Measurements from ENCODE around the gene ELMO1. TPM values are rescaled to one million over a fixed set of nuclear protein-coding genes. Genes with fewer than 3 reads are reported as not detected.

Gene ELMO1
- polyA plus RNA-seq, 1 experiment: not detected

DNA sequence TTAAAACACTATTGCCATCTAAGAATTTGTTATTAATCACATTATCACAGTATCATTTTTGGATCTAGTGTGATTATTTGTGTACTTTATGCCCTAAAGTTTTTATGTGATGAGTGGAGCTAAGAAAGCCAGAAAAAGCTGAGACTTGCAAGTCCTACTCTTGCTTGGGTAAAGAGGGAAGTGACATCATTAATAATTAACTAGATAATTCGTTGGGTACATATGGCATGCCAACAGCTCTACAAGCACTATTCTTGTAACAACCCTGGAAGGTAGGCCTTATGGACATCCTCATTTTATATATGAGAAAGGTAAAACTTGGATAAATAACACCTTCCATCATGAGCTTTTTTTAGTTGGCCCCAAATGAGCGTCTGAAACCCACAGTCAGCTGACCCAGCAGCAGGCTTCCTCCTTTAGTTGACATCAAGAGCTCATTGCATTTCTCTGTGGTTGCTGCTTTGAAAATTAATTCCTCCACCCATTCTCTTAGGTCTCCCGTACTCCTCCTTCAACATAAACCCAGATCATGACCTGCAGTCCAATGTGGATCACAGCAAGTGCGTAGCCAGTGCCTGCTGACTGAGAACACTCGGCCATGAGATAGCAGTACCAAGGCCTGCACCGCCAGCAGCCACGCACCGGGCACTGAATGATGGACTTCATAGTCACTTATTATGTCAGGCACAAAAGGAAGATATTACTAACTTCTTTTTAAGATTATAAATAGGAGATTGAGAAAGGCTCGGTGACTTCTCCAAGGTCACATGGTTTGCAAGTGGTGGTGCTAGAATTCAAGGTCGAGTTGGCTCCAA lies 432.4 kb downstream of the ELMO1 start:
- Histone ChIP-seq H3K36me3 (ENCODE audit: control insufficient read depth, insufficient read depth, low read length) (no peaks in the 10 kb centered on the region), H3K27me3 (ENCODE audit: control insufficient read depth, insufficient read depth, low read length) (no peaks in the 10 kb centered on the region), H3K4me3 (ENCODE audit: low read depth, low read length) (no peak overlapping the region)
- no peak for DNase-seq (ENCODE audit: low read depth)
- ChIA-PET CTCF (interaction anchor here (2.4 kb wide), 1 partner anchor 30 kb away, joined by 7 read pairs; no protein-coding TSS in a partner anchor), POLR2A (no interaction called here)
- TF ChIP-seq, protein P1, sequence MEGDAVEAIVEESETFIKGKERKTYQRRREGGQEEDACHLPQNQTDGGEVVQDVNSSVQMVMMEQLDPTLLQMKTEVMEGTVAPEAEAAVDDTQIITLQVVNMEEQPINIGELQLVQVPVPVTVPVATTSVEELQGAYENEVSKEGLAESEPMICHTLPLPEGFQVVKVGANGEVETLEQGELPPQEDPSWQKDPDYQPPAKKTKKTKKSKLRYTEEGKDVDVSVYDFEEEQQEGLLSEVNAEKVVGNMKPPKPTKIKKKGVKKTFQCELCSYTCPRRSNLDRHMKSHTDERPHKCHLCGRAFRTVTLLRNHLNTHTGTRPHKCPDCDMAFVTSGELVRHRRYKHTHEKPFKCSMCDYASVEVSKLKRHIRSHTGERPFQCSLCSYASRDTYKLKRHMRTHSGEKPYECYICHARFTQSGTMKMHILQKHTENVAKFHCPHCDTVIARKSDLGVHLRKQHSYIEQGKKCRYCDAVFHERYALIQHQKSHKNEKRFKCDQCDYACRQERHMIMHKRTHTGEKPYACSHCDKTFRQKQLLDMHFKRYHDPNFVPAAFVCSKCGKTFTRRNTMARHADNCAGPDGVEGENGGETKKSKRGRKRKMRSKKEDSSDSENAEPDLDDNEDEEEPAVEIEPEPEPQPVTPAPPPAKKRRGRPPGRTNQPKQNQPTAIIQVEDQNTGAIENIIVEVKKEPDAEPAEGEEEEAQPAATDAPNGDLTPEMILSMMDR (IDR thresholded peaks at IDR 0.05; ENCODE audit: insufficient read depth, low read depth, low read length): no peak

DNA sequence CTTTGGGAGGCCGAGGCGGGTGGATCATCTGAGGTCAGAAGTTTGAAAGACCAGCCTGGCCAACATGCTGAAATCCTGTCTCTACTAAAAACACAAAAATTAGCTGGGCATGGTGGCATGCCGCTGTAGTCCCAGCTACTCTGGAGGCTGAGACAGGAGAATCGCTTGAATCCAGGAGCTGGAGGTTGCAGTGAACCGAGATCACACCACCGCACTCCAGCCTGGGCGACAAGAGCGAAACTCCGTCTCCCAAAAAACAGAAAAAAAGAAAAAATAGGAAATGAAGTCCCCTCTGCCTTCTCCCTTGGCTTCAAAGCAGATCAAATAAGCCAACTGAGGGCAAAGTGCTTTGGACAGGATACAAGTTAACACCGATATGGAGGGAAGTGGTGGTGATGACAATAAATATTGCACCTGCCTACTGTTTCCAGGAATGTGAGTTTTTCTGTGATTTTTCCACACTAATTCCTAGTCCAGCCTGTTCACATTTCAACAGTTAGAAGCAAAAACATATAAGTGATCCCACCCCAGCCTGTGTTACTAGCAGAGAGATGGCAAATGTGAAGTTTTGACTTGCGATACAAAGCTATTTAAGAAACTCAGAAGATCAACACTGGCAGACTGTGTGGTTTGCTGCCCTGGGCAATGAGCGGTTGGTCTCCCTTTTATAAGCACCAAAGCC lies 433.2 kb downstream of the ELMO1 start:
- ChIA-PET POLR2A (no interaction called here), CTCF (no interaction called here)
- Histone ChIP-seq H3K4me3 (ENCODE audit: low read depth, low read length) (no peak overlapping the region), H3K36me3 (ENCODE audit: control insufficient read depth, insufficient read depth, low read length) (no peaks in the 10 kb centered on the region), H3K27me3 (ENCODE audit: control insufficient read depth, insufficient read depth, low read length) (no peaks in the 10 kb centered on the region)
- TF ChIP-seq, protein P1 (IDR thresholded peaks at IDR 0.05; ENCODE audit: insufficient read depth, low read depth, low read length): no peak
- no peak for DNase-seq (ENCODE audit: low read depth)

DNA sequence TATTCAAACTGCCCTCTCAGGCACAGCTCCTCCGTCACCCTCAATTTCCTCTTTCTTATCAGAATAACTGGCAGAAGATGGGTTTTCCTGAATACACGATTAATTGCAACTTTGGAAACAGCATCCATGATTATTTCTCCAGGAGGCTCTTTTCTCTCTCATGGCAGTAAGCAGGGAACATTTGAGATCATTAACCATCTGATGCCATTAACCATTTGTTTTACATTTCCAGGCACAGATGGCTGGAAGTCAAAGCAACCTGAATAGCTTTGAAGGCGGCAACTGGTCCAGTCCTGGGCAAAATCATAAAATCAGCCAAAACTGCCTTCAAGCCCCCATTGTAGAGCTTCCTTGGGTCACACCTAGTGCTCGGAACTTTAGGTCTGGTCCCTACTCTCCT lies 434.9 kb downstream of the ELMO1 start:
- no peaks in the 10 kb centered on the region for H3K36me3 ChIP-seq (ENCODE audit: control insufficient read depth, insufficient read depth, low read length)
- no peak overlapping the region for H3K4me3 ChIP-seq (ENCODE audit: low read depth, low read length)
- no peaks in the 10 kb centered on the region for H3K27me3 ChIP-seq (ENCODE audit: control insufficient read depth, insufficient read depth, low read length)
- no peak for DNase-seq (ENCODE audit: low read depth)
- CTCF ChIA-PET: interaction anchor here (0.9 to 1.2 kb wide), 4 partner anchors 13 to 168 kb away, joined by 3 to 4 read pairs (median 4); no protein-coding TSS in a partner anchor
- TF ChIP-seq, protein P1 (IDR thresholded peaks at IDR 0.05; ENCODE audit: insufficient read depth, low read depth, low read length): no peak
- POLR2A ChIA-PET: no interaction called here

DNA sequence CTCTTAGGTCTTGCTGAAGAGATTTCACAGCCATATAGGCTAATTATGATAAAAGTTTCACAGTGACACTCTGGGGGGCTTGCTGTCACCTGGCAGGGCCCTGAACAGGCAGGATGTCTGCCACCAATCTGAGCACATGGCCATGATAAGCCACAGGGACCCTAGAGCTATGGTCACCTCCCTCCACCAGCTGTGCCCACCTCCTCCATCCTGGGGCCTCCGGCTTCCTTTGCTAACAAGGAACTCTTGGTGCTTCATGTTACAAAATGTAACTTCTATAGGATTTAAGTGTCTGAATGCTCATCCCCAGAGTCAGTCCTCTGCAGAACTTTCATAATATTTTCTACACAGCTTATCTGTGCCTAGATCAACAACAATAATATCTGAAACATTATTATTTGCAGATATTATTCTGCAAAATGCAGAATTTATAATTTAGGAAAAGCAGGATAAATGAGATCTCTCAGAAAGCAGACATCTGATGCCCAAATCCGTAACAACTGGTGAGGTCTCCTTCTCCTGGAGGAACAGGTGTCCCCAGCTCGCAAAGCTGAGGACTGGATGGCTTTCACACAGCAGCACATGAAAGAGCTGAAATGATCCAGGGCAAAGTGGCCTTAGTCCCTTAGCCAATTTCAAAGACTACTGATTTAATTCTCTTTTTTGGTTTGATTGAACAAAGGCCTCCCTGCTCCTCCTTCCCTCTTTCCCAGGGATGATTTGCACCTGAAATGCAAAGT lies 437.3 kb downstream of the ELMO1 start:
- TF ChIP-seq, protein P1 (IDR thresholded peaks at IDR 0.05; ENCODE audit: insufficient read depth, low read depth, low read length): no peak
- POLR2A ChIA-PET: no interaction called here
- CTCF ChIA-PET: interaction anchor here (1.0 to 1.2 kb wide), 2 partner anchors 24 to 88 kb away, joined by 3 read pairs; no protein-coding TSS in a partner anchor

More for the DNA sequence above, 437.3 kb downstream of the ELMO1 start:
- Histone ChIP-seq H3K4me3 (ENCODE audit: low read depth, low read length) (no peak overlapping the region), H3K36me3 (ENCODE audit: control insufficient read depth, insufficient read depth, low read length) (no peaks in the 10 kb centered on the region), H3K27me3 (ENCODE audit: control insufficient read depth, insufficient read depth, low read length) (no peaks in the 10 kb centered on the region)
- no peak for DNase-seq (ENCODE audit: low read depth)

All from BJ (cell line).